OCI-LY3 (cell line): ENCODE data around the gene SLC6A14.

Source experiments
- H2AFZ ChIP-seq: fragments of 200-600, 300-600 bp; shearing (Covaris generic); 2 replicates; pipeline ENCODE4 v1.6.0; 2014; ENCODE audit warnings: antibody characterized with exemption, low read depth, low read length
- H3K27ac ChIP-seq: fragments of 200-600, 300-600 bp; sonication (generic); 2 replicates; pipeline ENCODE4 v1.5.1; 2014; ENCODE audit warnings: mild to moderate bottlenecking, low read length, moderate library complexity, mixed read lengths
- H3K27me3 ChIP-seq: fragments of 200-600, 300-600 bp; sonication (generic); 2 replicates; pipeline ENCODE4 v1.6.1; 2014; ENCODE audit warnings: low read depth, low read length, mixed read lengths
- H3K36me3 ChIP-seq: fragments of 200-600, 300-600 bp; sonication (generic); replicated peaks from 2 replicates; pipeline ENCODE3; 2014; ENCODE audit warnings: low read depth, low read length, mixed read lengths
- H3K4me1 ChIP-seq: fragments of 300-600, 200-600 bp; sonication (generic); 2 replicates; pipeline ENCODE4 v1.6.1; 2014; ENCODE audit warnings: low read length, mixed read lengths
- H3K4me2 ChIP-seq: fragments of 200-600, 300-600 bp; sonication (generic); 2 replicates; pipeline ENCODE4 v1.6.1; 2014; ENCODE audit warnings: low read length, mixed read lengths
- H3K4me3 ChIP-seq: fragments of 300-600, 200-600 bp; sonication (generic); 2 replicates; pipeline ENCODE4 v1.5.1; 2014; ENCODE audit warnings: antibody characterized with exemption, mild to moderate bottlenecking, low read length, moderate library complexity
- H3K79me2 ChIP-seq: fragments of 300-600, 200-600 bp; shearing (Covaris generic); 2 replicates; pipeline ENCODE4 v1.6.1; 2014; ENCODE audit warnings: mild to moderate bottlenecking, low read length, mixed read lengths
- H3K9ac ChIP-seq: fragments of 300-600, 200-600 bp; shearing (Covaris generic); 2 replicates; pipeline ENCODE4 v1.6.0; 2014; ENCODE audit warnings: mild to moderate bottlenecking, low read length, moderate library complexity
- H3K9me3 ChIP-seq: fragments of 200-600, 300-600 bp; shearing (Covaris generic); 2 replicates; pipeline ENCODE4 v1.6.1; 2014; ENCODE audit warnings: low read length, mixed read lengths; ENCODE audit not compliant: insufficient read depth
- H4K20me1 ChIP-seq: fragments of 200-600, 300-600 bp; sonication (generic); 2 replicates; pipeline ENCODE4 v1.6.1; 2016; ENCODE audit warnings: low read length, mixed read lengths; ENCODE audit not compliant: insufficient read depth
- CTCF ChIP-seq: fragments of 200-600, 300-600 bp; sonication (generic); IDR thresholded peaks from 2 replicates; pipeline ENCODE4 v1.5.1; 2014; ENCODE audit warnings: antibody characterized with exemption, low read length, low read depth
- EZH2phosphoT487 ChIP-seq: fragments of 200-600 bp; shearing (Covaris generic); IDR thresholded peaks from 2 replicates; pipeline ENCODE4 v1.6.1; 2018; ENCODE audit warnings: antibody characterized with exemption, mixed run types, low read depth

SLC6A14 gene

GRCh38 chrX:116409219-116409618, 27.2 kb upstream of the SLC6A14 start:
- Histone ChIP-seq H3K27me3 (no peaks in the 10 kb centered on the region), H3K79me2 (no peaks in the 10 kb centered on the region), H3K9me3 (no peaks in the 10 kb centered on the region), H3K4me2 (no peak overlapping the region), H3K27ac (no peak overlapping the region), H3K36me3 (no peaks in the 10 kb centered on the region), H3K9ac (no peak overlapping the region), H3K4me1 (no peaks in the 10 kb centered on the region), H2AFZ (no peak overlapping the region), H3K4me3 (no peak overlapping the region), H4K20me1 (no peaks in the 10 kb centered on the region)
- no peak for TF ChIP-seq CTCF
- no peak for TF ChIP-seq EZH2phosphoT487

GRCh38 chrX:116413273-116413672, 23.1 kb upstream of the SLC6A14 start:
- H3K36me3 ChIP-seq: no peaks in the 10 kb centered on the region
- H3K4me1 ChIP-seq: no peaks in the 10 kb centered on the region
- H3K9ac ChIP-seq: no peak overlapping the region
- no peaks in the 10 kb centered on the region for H3K27me3 ChIP-seq
- H2AFZ ChIP-seq: no peak overlapping the region
- H3K79me2 ChIP-seq: no peaks in the 10 kb centered on the region
- no peaks in the 10 kb centered on the region for H4K20me1 ChIP-seq
- H3K9me3 ChIP-seq: no peaks in the 10 kb centered on the region
- TF ChIP-seq CTCF: no peak
- TF ChIP-seq EZH2phosphoT487: no peak
- no peak overlapping the region for H3K4me3 ChIP-seq
- H3K4me2 ChIP-seq: no peak overlapping the region
- H3K27ac ChIP-seq: no peak overlapping the region

- no peak overlapping the region for H3K9ac ChIP-seq
- H4K20me1 ChIP-seq: no peaks in the 10 kb centered on the region
- H3K36me3 ChIP-seq: no peaks in the 10 kb centered on the region
- no peaks in the 10 kb centered on the region for H3K9me3 ChIP-seq
- TF ChIP-seq CTCF: no peak
- TF ChIP-seq EZH2phosphoT487: no peak
- H3K4me3 ChIP-seq: no peak overlapping the region
- no peak overlapping the region for H3K4me2 ChIP-seq
- H3K27me3 ChIP-seq: no peaks in the 10 kb centered on the region
- H3K27ac ChIP-seq: no peak overlapping the region
- no peak overlapping the region for H2AFZ ChIP-seq
- no peaks in the 10 kb centered on the region for H3K79me2 ChIP-seq
- no peaks in the 10 kb centered on the region for H3K4me1 ChIP-seq
Observed at GRCh38 chrX:116417214-116417613, 19.2 kb upstream of the SLC6A14 start.

GRCh38 chrX:116417968-116418367, 18.4 kb upstream of the SLC6A14 start:
- no peaks in the 10 kb centered on the region for H3K4me1 ChIP-seq
- no peaks in the 10 kb centered on the region for H3K9me3 ChIP-seq
- no peaks in the 10 kb centered on the region for H3K27me3 ChIP-seq
- no peak overlapping the region for H3K9ac ChIP-seq
- H3K4me3 ChIP-seq: no peak overlapping the region
- H3K36me3 ChIP-seq: no peaks in the 10 kb centered on the region
- no peak overlapping the region for H3K4me2 ChIP-seq
- no peaks in the 10 kb centered on the region for H3K79me2 ChIP-seq
- no peaks in the 10 kb centered on the region for H4K20me1 ChIP-seq
- no peak for TF ChIP-seq EZH2phosphoT487
- H3K27ac ChIP-seq: no peak overlapping the region
- H2AFZ ChIP-seq: no peak overlapping the region

GRCh38 chrX:116427978-116428377, 8.4 kb upstream of the SLC6A14 start:
- H3K27me3 ChIP-seq: no peaks in the 10 kb centered on the region

More at GRCh38 chrX:116427978-116428377, 8.4 kb upstream of the SLC6A14 start:
- H3K27ac ChIP-seq: no peak overlapping the region
- H3K36me3 ChIP-seq: no peaks in the 10 kb centered on the region
- H3K9me3 ChIP-seq: no peaks in the 10 kb centered on the region
- H3K4me3 ChIP-seq: no peak overlapping the region
- H3K4me2 ChIP-seq: no peak overlapping the region
- TF ChIP-seq CTCF (no peak), EZH2phosphoT487 (no peak)
- H4K20me1 ChIP-seq: no peaks in the 10 kb centered on the region
- no peaks in the 10 kb centered on the region for H3K79me2 ChIP-seq
- H2AFZ ChIP-seq: no peak overlapping the region
- H3K4me1 ChIP-seq: no peaks in the 10 kb centered on the region
- no peak overlapping the region for H3K9ac ChIP-seq
